GM23338 (cell line): ENCODE results near the gene PDE7B.

ENCODE experiments used
- CTCF ChIP-seq, 2 experiments: fragments of 200-600 bp in 1 of 2; sonication (generic) in 1 of 2; conservative IDR thresholded peaks; 2 replicates each; pipeline versions ENCODE4 v1.5.1 to v1.6.1; 2016 to 2017; ENCODE audit warnings: antibody characterized with exemption in 2 of 2, low read depth in 2 of 2, mild to moderate bottlenecking in 2 of 2, moderate library complexity in 1 of 2
- EZH2 ChIP-seq: fragments of 200-600 bp; sonication (generic); IDR thresholded peaks from one replicate; pipeline ENCODE4 v1.8.0; 2017; ENCODE audit warnings: antibody characterized with exemption, mild to moderate bottlenecking, low read depth; ENCODE audit not compliant: unreplicated experiment
- JUNB ChIP-seq: IDR thresholded peaks from one replicate; pipeline ENCODE4 v1.6.1; 2016; ENCODE audit warnings: antibody characterized with exemption; ENCODE audit not compliant: unreplicated experiment
- POLR2AphosphoS5 ChIP-seq: IDR thresholded peaks from 2 replicates; pipeline ENCODE4 v1.6.1; 2016; ENCODE audit warnings: antibody characterized with exemption, low read depth
- REST ChIP-seq: IDR thresholded peaks from one replicate; pipeline ENCODE4 v1.6.1; 2018; ENCODE audit warnings: antibody characterized with exemption; ENCODE audit not compliant: unreplicated experiment
- ZNF331 ChIP-seq: fragments of 250-450 bp; sonication (Bioruptor Pico); IDR thresholded peaks from 2 replicates; pipeline ENCODE4 v1.5.0; 2020; ENCODE audit warnings: low read depth, mild to moderate bottlenecking, moderate library complexity

- no peak for TF ChIP-seq CTCF (conservative IDR thresholded peaks at IDR 0.05; ENCODE audit: low read depth in 2 of 2)
- TF ChIP-seq JUNB, result no peak
- no peak for TF ChIP-seq EZH2
- no peak for TF ChIP-seq POLR2AphosphoS5
- TF ChIP-seq REST, result no peak
- no peak for TF ChIP-seq ZNF331
Observed at GRCh38 chr6:136093835-136094234, 242.3 kb downstream of the PDE7B start.
